AG09319 (cell line): Measurements from ENCODE around the gene EPS15.
"Not testable (repeated sequence)": the region's sequence is repeated elsewhere in the genome, so short reads cannot be mapped to it uniquely, and the experiment has no call there.

ENCODE experiments used
- DNase-seq: peaks from one replicate; pipeline ENCODE4 v3.0.0-alpha.2; 2010; ENCODE audit warnings: low read depth; ENCODE audit errors: extremely low read depth
- CTCF ChIP-seq: IDR thresholded peaks from 2 replicates; pipeline ENCODE4 v1.5.1; 2011; ENCODE audit warnings: low read depth, mild to moderate bottlenecking, inconsistent platforms, low read length, moderate library complexity

Gene EPS15

GRCh38 chr1:51542158-51542953 lies 23.3 kb upstream of the EPS15 start:
- no peak for TF ChIP-seq CTCF
- no peak for DNase-seq

- DNase-seq: no peak
- TF ChIP-seq CTCF: no peak
These were observed 22.4 kb upstream of the EPS15 start for GRCh38 chr1:51541313-51542050.

- no peak for TF ChIP-seq CTCF
These were observed 18.5 kb upstream of the EPS15 start for GRCh38 chr1:51537568-51537967.

GRCh38 chr1:51535006-51535592 lies 16.0 kb upstream of the EPS15 start:
- peak; percentile 84 for TF ChIP-seq CTCF
- DNase-seq: peak; percentile 56

More at GRCh38 chr1:51537568-51537967, 18.5 kb upstream of the EPS15 start:
- DNase-seq: no peak

GRCh38 chr1:51534447-51534846 lies 15.4 kb upstream of the EPS15 start:
- no peak for DNase-seq
- TF ChIP-seq CTCF: no peak

GRCh38 chr1:51532853-51533252 lies 13.8 kb upstream of the EPS15 start:
- no peak for DNase-seq
- TF ChIP-seq CTCF: no peak

GRCh38 chr1:51530447-51530846 lies 11.4 kb upstream of the EPS15 start:
- not testable (repeated sequence) for DNase-seq
